ENCODE data around the gene XRN2. TPM values are rescaled to one million over a fixed set of nuclear protein-coding genes. Genes with fewer than 3 reads are reported as not detected.

Gene XRN2
- total and polyA plus RNA-seq, 2 donors from 2014 or later, result 22.6 to 60.9 TPM

GRCh38 chr20:21388566-21388965 is 85.4 kb downstream of the XRN2 start:
- H3K27me3 ChIP-seq (ENCODE audit: control insufficient read depth, insufficient read depth, low read length), result peaks cover 24% of the 10 kb centered on the region
- no peak overlapping the region for H3K27ac ChIP-seq (ENCODE audit: low read depth in 2 of 2, low read length in 2 of 2)
- intact Hi-C loops (cut with DNase I), result no loop called here
- no peaks in the 10 kb centered on the region for H3K4me1 ChIP-seq (ENCODE audit: control insufficient read depth in 2 of 3, insufficient read depth in 2 of 3, low read depth in 1 of 3, low read length in 3 of 3)
- no peak for DNase-seq
- no peak for FAIRE-seq
- no peaks in the 10 kb centered on the region for H3K9me3 ChIP-seq (ENCODE audit: control insufficient read depth in 2 of 3, insufficient read depth in 1 of 3, low read length in 3 of 3)
- H3K4me3 ChIP-seq (ENCODE audit: low read length in 3 of 3), result no peak overlapping the region
- H3K36me3 ChIP-seq (ENCODE audit: control insufficient read depth in 2 of 3, insufficient read depth in 3 of 3, low read length in 3 of 3), result peaks cover 0 to 19% (median 11%) of the 10 kb centered on the region in 3 donors
- H3K9ac ChIP-seq (ENCODE audit: low read length in 3 of 3), result no peak overlapping the region
- TF ChIP-seq, protein P1, sequence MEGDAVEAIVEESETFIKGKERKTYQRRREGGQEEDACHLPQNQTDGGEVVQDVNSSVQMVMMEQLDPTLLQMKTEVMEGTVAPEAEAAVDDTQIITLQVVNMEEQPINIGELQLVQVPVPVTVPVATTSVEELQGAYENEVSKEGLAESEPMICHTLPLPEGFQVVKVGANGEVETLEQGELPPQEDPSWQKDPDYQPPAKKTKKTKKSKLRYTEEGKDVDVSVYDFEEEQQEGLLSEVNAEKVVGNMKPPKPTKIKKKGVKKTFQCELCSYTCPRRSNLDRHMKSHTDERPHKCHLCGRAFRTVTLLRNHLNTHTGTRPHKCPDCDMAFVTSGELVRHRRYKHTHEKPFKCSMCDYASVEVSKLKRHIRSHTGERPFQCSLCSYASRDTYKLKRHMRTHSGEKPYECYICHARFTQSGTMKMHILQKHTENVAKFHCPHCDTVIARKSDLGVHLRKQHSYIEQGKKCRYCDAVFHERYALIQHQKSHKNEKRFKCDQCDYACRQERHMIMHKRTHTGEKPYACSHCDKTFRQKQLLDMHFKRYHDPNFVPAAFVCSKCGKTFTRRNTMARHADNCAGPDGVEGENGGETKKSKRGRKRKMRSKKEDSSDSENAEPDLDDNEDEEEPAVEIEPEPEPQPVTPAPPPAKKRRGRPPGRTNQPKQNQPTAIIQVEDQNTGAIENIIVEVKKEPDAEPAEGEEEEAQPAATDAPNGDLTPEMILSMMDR (IDR thresholded peaks at IDR 0.05; ENCODE audit: borderline replicate concordance, extremely low read depth, insufficient read depth), result no peak

DNA sequence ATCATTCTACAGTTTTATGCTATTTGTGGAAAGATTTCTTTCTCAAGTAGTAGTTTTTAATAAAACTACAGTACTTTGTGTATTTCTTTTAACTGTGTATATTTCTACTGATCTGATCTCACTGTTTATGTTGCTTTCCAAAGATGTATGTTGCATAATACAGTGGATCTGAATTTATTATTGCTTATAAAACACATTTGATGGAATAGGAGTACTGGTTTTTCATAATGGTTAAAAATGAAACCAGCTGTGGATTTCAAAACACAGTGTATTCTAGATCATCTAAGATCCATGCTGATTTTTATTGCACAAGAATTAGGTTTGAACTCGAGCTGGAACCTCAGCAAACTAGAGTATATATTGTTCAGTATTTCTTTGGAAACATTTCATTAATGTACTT is 86.2 kb downstream of the XRN2 start:
- FAIRE-seq (no peak), DNase-seq (no peak)
- H3K36me3 ChIP-seq (ENCODE audit: control insufficient read depth in 2 of 3, insufficient read depth in 3 of 3, low read length in 3 of 3), result peaks cover 0 to 19% (median 6%) of the 10 kb centered on the region in 3 donors
- TF ChIP-seq, protein P1 (IDR thresholded peaks at IDR 0.05; ENCODE audit: borderline replicate concordance, extremely low read depth, insufficient read depth), result no peak
- H3K4me1 ChIP-seq (ENCODE audit: control insufficient read depth in 2 of 3, insufficient read depth in 2 of 3, low read depth in 1 of 3, low read length in 3 of 3), result no peaks in the 10 kb centered on the region
- H3K9ac ChIP-seq (ENCODE audit: low read length in 3 of 3), result no peak overlapping the region
- no peaks in the 10 kb centered on the region for H3K9me3 ChIP-seq (ENCODE audit: control insufficient read depth in 2 of 3, insufficient read depth in 1 of 3, low read length in 3 of 3)
- intact Hi-C loops (cut with DNase I), result no loop called here
- H3K27ac ChIP-seq (ENCODE audit: low read depth in 2 of 2, low read length in 2 of 2), result no peak overlapping the region
- peaks cover 32% of the 10 kb centered on the region for H3K27me3 ChIP-seq (ENCODE audit: control insufficient read depth, insufficient read depth, low read length)
- no peak overlapping the region for H3K4me3 ChIP-seq (ENCODE audit: low read length in 3 of 3)

GRCh38 chr20:21390768-21391167 is 87.6 kb downstream of the XRN2 start:
- DNase-seq, result peak in 1 of 5 donors; percentile 13

More at GRCh38 chr20:21390768-21391167, 87.6 kb downstream of the XRN2 start:
- Histone ChIP-seq H3K36me3 (ENCODE audit: control insufficient read depth in 2 of 3, insufficient read depth in 3 of 3, low read length in 3 of 3) (peaks cover 0 to 17% (median 6%) of the 10 kb centered on the region in 3 donors), H3K27me3 (ENCODE audit: control insufficient read depth, insufficient read depth, low read length) (peaks cover 46% of the 10 kb centered on the region), H3K27ac (ENCODE audit: low read depth in 2 of 2, low read length in 2 of 2) (no peak overlapping the region), H3K9me3 (ENCODE audit: control insufficient read depth in 2 of 3, insufficient read depth in 1 of 3, low read length in 3 of 3) (peaks cover 0 to 4% (median 0%) of the 10 kb centered on the region in 3 donors), H3K4me1 (ENCODE audit: control insufficient read depth in 2 of 3, insufficient read depth in 2 of 3, low read depth in 1 of 3, low read length in 3 of 3) (no peaks in the 10 kb centered on the region), H3K4me3 (ENCODE audit: low read length in 3 of 3) (no peak overlapping the region), H3K9ac (ENCODE audit: low read length in 3 of 3) (no peak overlapping the region)
- TF ChIP-seq, protein P1 (IDR thresholded peaks at IDR 0.05; ENCODE audit: borderline replicate concordance, extremely low read depth, insufficient read depth), result no peak
- intact Hi-C loops (cut with DNase I), result no loop called here
- no peak for FAIRE-seq
